Measurements from ENCODE around the gene RAD18. TPM values are rescaled to one million over a fixed set of nuclear protein-coding genes. Genes with fewer than 3 reads are reported as not detected.

Gene RAD18
- total RNA-seq, 4 donors from 2014 or later, result 8.6 to 11.9 (median 9.7) TPM

DNA sequence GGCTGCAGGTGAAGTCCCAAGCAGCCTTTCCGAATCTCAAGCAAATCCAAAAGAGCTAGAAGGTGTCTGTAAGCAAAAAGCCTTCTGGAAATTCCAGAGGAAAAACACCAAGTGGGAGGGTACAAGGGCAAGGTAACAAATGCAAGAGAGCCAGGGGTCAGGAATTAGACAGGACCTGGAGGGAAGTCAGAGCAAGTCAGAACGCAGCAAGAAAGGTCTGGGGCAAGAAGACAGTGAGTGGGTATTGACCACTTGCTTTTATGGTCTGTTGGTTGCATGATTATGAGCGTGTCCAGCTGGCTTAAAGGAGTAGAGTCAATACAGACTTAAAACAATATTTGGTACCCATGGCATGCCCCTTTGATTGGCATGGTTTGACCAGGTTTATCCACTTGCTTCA lies 127.2 kb downstream of the RAD18 start:
- intact Hi-C loops (cut with DNase I; ENCODE audit: low total_unique reads), result no loop called here
- 79 to 88% methylated on average over 3 of the region's 3 CpGs for WGBS, 2 donors (ENCODE audit: low coverage in 1 of 2)
- DNase-seq, result no peak
- Histone ChIP-seq H3K4me1 (no peaks in the 10 kb centered on the region), H3K36me3 (no peaks in the 10 kb centered on the region), H3K27ac (no peak overlapping the region), H3K4me3 (no peak overlapping the region), H3K9me3 (no peaks in the 10 kb centered on the region), H3K27me3 (no peaks in the 10 kb centered on the region)
- in situ Hi-C loops (cut with MboI; ENCODE audit: low pct_ligation_motif_present in 1 of 4, low pct_unique_long_range_greater_than_20kb in 1 of 4, low sequenced_read_pairs in 3 of 4), result no loop called here
- TF ChIP-seq EP300 (IDR thresholded peaks at IDR 0.05; ENCODE audit: low read depth), result no peak
- TF ChIP-seq POLR2A (IDR thresholded peaks at IDR 0.05), result no peak
- TF ChIP-seq POLR2AphosphoS5 (IDR thresholded peaks at IDR 0.05), result no peak
- TF ChIP-seq, protein P1, sequence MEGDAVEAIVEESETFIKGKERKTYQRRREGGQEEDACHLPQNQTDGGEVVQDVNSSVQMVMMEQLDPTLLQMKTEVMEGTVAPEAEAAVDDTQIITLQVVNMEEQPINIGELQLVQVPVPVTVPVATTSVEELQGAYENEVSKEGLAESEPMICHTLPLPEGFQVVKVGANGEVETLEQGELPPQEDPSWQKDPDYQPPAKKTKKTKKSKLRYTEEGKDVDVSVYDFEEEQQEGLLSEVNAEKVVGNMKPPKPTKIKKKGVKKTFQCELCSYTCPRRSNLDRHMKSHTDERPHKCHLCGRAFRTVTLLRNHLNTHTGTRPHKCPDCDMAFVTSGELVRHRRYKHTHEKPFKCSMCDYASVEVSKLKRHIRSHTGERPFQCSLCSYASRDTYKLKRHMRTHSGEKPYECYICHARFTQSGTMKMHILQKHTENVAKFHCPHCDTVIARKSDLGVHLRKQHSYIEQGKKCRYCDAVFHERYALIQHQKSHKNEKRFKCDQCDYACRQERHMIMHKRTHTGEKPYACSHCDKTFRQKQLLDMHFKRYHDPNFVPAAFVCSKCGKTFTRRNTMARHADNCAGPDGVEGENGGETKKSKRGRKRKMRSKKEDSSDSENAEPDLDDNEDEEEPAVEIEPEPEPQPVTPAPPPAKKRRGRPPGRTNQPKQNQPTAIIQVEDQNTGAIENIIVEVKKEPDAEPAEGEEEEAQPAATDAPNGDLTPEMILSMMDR (IDR thresholded peaks at IDR 0.05), result no peak

DNA sequence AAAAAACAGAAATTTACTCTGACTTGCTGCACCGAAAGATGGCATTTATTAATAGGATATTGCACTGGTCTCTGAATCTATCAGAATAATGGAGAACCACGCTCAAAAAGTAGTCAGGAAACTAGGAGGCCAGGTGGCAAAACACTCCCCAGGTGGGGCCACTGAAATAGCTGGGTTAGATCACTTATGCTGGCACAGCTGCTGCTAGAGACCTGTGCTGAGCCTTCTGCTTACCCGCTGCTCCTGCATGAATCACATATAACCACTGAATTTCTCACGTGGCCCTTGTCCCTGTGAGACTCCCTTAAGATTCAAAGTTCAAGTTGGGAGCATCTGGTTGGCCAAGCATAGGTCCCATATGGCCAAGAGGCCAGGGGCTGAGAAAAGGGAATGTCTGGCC lies 127.9 kb downstream of the RAD18 start:
- H3K27me3 ChIP-seq, result no peaks in the 10 kb centered on the region
- in situ Hi-C loops (cut with MboI; ENCODE audit: low pct_ligation_motif_present in 1 of 4, low pct_unique_long_range_greater_than_20kb in 1 of 4, low sequenced_read_pairs in 3 of 4) (no loop called here), intact Hi-C loops (cut with DNase I; ENCODE audit: low total_unique reads) (no loop called here)
- H3K36me3 ChIP-seq, result no peaks in the 10 kb centered on the region
- 81% methylated on average over 4 of the region's 4 CpGs; no CpG with 5 or more reads in 1 of the 2 donors for WGBS, 2 donors (ENCODE audit: low coverage in 1 of 2)
- no peak overlapping the region for H3K27ac ChIP-seq
- no peak for TF ChIP-seq EP300 (IDR thresholded peaks at IDR 0.05; ENCODE audit: low read depth)
- no peak for TF ChIP-seq POLR2A (IDR thresholded peaks at IDR 0.05)
- TF ChIP-seq POLR2AphosphoS5 (IDR thresholded peaks at IDR 0.05), result no peak
- TF ChIP-seq, protein P1 (IDR thresholded peaks at IDR 0.05), result no peak
- DNase-seq, result no peak
- H3K4me1 ChIP-seq, result no peaks in the 10 kb centered on the region
- H3K9me3 ChIP-seq, result no peaks in the 10 kb centered on the region
- no peak overlapping the region for H3K4me3 ChIP-seq

DNA sequence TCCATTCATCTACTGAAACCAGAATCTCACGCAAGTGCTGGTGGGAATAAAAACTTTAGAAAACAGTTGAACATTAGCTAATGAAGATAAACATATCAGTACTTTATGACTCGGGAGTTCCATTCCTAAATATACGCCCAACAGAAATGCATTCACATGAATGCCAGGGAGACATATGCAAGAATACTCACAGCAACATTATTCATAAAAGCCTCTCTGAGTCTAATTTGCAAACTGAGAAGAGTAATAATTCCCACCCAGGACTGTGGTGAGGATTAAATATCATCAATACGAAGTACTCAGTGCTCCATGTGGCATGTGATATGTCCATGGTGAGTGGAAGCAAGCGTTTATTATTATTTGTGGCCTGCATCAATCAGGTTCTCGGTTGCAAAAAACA lies 128.3 kb downstream of the RAD18 start:
- no peaks in the 10 kb centered on the region for H3K9me3 ChIP-seq
- H3K4me1 ChIP-seq, result no peaks in the 10 kb centered on the region
- intact Hi-C loops (cut with DNase I; ENCODE audit: low total_unique reads), result no loop called here
- H3K27ac ChIP-seq, result no peak overlapping the region
- WGBS, 2 donors (ENCODE audit: low coverage in 1 of 2), result 82 to 97% methylated on average over 6 of the region's 6 CpGs
- no peaks in the 10 kb centered on the region for H3K36me3 ChIP-seq
- H3K27me3 ChIP-seq, result no peaks in the 10 kb centered on the region
- in situ Hi-C loops (cut with MboI; ENCODE audit: low pct_ligation_motif_present in 1 of 4, low pct_unique_long_range_greater_than_20kb in 1 of 4, low sequenced_read_pairs in 3 of 4), result no loop called here
- no peak overlapping the region for H3K4me3 ChIP-seq
- no peak for DNase-seq
- no peak for TF ChIP-seq POLR2AphosphoS5 (IDR thresholded peaks at IDR 0.05)
- TF ChIP-seq, protein P1 (IDR thresholded peaks at IDR 0.05), result no peak
- TF ChIP-seq EP300 (IDR thresholded peaks at IDR 0.05; ENCODE audit: low read depth), result no peak
- no peak for TF ChIP-seq POLR2A (IDR thresholded peaks at IDR 0.05)

DNA sequence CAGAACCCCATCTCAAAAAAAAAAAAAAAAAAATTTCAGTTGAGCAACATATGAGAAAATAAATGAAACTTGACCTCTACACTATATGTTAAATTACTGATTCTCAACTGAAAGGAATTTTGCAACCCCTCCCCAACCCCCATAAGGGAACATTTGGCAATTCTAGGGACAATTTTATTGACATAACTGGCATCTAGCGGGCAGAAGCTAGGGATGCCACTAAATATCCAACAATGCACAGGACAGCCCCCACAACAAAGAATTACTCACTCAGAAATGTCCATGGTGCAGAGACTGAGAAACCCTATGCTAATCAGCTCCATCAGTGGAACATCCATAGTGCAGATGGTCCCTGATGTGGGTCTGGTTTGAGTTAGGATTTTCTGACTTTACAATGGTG lies 135.6 kb downstream of the RAD18 start:
- intact Hi-C loops (cut with DNase I; ENCODE audit: low total_unique reads), result no loop called here
- Histone ChIP-seq H3K4me3 (no peak overlapping the region), H3K27me3 (no peaks in the 10 kb centered on the region), H3K36me3 (no peaks in the 10 kb centered on the region), H3K4me1 (no peaks in the 10 kb centered on the region), H3K9me3 (no peaks in the 10 kb centered on the region), H3K27ac (no peak overlapping the region)
- WGBS, 2 donors (ENCODE audit: low coverage in 1 of 2), result 96 to 100% methylated on average over 1 of the region's 1 CpG
- in situ Hi-C loops (cut with MboI; ENCODE audit: low pct_ligation_motif_present in 1 of 4, low pct_unique_long_range_greater_than_20kb in 1 of 4, low sequenced_read_pairs in 3 of 4), result no loop called here
- no peak for DNase-seq
- TF ChIP-seq POLR2AphosphoS5 (IDR thresholded peaks at IDR 0.05), result no peak
- TF ChIP-seq, protein P1 (IDR thresholded peaks at IDR 0.05), result no peak
- TF ChIP-seq EP300 (IDR thresholded peaks at IDR 0.05; ENCODE audit: low read depth), result no peak
- no peak for TF ChIP-seq POLR2A (IDR thresholded peaks at IDR 0.05)

Small RNAs within 50 kb of the gene (small RNA-seq; reads per million reads assigned to genes)
- gene RF00416, result 0 reads per million in 4 donors

Other genes with a start within 250 kb of the RAD18 start
- not detected for gene CAV3, start 229.7 kb downstream of the RAD18 start, total RNA-seq
- gene OXTR, start 193.9 kb downstream of the RAD18 start, total RNA-seq, result 1 to 10 TPM in 1 of 4 donors, under 1 TPM in 1, not detected in 2; 0.27 to 1.1 TPM

Data from transverse colon (tissue), 4 donors.